Epithelial cell of proximal tubule (primary cell): ENCODE results near the gene CDC37. TPM values are rescaled to one million over a fixed set of nuclear protein-coding genes. Genes with fewer than 3 reads are reported as not detected.

ENCODE experiments used
- DNase-seq: peaks from one replicate; pipeline ENCODE4 v3.0.0-alpha.2; 2011; ENCODE audit warnings: low read depth
- H3K4me3 ChIP-seq: 2 replicates; pipeline ENCODE4 v1.5.1; 2011; ENCODE audit warnings: low read depth, mild to moderate bottlenecking, low read length
- CTCF ChIP-seq: conservative IDR thresholded peaks from 2 replicates; pipeline ENCODE4 v1.5.1; 2012; ENCODE audit warnings: low read depth, mild to moderate bottlenecking, low read length
- total RNA-seq: library from RNA; depleted of rRNA; stranded (reverse); fragments of >200 nt; gene quantifications from 2 replicates; pipeline ENCODE4 v1.2.3, GENCODE V29; 2015

The CDC37 gene
- total RNA-seq, 1 donor from 2014 or later: 155 TPM

DNA sequence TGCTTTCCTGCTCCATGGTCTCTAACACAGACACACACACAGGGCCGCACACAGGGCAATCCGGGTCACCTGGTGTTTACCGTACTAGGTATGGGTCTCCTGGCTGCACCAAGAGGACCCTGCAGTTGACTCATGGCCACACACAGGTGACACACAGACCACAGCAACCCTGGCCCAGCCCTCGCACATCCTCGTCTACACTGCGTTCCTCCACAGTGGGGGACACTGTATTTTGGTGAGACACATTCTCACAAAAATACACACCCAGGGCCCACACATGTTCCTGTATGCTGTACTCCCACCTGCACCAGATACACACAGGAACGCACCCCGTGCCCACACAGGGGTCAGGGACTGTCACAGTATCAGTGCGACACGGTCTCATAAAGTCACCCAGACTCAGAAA, 29.8 kb upstream of the CDC37 start:
- TF ChIP-seq CTCF: no peak
- DNase-seq: no peak
- H3K4me3 ChIP-seq: no peak overlapping the region

DNA sequence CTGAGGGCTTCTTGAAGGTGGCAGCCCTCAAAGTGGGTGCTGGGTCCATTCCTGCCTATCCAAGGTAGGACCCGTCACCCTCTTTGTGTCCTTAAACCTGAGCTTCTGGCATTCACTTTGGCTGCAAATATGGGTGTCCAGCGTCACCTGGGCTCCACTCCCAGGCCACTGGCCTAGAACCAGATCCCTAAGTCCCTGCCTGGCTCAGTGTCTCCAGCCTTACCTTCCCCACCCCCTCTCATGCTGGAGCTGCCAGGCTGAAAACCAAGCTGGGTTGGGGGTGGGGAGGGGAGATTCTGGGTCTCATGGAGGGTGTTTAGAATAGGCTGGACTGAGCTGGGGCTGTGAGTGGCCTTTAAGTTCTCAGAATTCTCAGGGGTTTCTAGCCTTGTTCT, 29.4 kb upstream of the CDC37 start:
- no peak for TF ChIP-seq CTCF
- peak overlapping the region; percentile 51 for H3K4me3 ChIP-seq
- no peak for DNase-seq

DNA sequence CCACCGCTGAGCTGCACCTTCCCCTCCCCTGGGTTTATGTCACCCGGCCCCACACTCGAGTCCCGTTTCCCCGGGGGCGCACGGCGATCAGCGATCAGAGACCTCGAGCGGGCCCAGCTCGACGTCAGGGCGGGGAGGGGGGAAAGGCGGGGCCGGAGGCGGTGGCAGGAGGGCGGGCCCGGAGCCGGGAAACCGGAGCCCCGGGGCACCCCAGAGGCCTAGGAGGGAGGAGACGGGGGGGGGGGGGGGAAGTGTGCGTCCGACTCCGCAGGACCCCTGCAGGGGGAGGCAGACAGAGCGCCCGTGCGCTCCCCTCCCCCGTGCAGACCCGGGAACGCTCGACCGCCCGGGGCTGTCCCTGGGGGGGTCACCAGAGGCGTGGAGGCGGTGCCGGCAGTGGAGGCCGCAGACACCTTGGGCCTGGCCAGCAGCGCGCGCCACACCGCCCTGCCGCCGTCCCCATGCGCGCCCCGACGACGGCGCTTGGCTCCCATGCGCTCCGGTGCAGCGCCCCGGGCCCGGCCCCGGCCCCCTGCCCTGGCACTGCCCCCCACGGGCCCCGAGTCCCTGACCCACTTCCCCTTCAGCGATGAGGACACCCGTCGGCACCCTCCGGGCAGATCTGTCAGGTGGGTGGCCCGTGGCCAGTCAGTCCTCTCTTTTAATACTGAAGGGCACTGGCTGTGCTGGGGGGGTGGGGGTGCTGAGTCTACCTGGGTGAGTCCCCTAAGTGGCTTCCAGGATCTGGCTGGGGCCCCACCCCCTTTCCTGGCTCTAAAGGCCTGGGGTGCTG, 28.8 kb upstream of the CDC37 start:
- DNase-seq: no peak
- H3K4me3 ChIP-seq: peak overlapping the region; percentile 51
- no peak for TF ChIP-seq CTCF

GRCh38 chr19:10431254-10431942, 28.1 kb upstream of the CDC37 start:
- H3K4me3 ChIP-seq: peak overlapping the region; percentile 51
- no peak for TF ChIP-seq CTCF
- DNase-seq: no peak

DNA sequence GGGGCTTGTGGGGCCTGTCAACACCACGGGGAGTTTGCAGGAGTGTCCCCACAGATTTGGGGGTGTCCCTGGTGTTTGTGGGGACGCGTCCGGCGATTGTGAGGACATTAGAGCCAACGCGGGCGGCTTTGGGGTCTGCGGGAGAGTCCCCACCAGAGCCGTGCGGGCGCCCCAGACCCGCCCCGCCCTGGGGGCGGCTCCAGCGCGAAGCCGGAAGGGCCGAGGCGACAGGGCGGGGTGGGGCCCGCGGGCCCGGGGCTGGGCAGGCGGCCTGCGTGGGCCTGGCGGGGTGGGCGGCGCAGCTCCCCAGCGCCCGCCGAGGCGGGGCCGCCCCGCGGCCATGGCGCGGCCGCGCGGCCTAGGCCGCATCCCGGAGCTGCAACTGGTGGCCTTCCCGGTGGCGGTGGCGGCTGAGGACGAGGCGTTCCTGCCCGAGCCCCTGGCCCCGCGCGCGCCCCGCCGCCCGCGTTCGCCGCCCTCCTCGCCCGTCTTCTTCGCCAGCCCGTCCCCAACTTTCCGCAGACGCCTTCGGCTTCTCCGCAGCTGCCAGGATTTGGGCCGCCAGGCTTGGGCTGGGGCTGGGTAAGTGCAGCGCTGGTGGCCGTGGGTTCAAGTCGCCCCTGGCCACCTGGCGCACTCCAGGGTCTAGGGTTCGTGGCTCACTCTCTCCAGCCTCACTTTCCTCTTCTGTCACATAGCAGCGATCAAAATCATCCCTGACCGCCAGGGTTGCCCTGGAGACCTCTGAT, 27.3 kb upstream of the CDC37 start:
- peak overlapping the region; percentile 51 for H3K4me3 ChIP-seq
- no peak for TF ChIP-seq CTCF
- no peak for DNase-seq

DNA sequence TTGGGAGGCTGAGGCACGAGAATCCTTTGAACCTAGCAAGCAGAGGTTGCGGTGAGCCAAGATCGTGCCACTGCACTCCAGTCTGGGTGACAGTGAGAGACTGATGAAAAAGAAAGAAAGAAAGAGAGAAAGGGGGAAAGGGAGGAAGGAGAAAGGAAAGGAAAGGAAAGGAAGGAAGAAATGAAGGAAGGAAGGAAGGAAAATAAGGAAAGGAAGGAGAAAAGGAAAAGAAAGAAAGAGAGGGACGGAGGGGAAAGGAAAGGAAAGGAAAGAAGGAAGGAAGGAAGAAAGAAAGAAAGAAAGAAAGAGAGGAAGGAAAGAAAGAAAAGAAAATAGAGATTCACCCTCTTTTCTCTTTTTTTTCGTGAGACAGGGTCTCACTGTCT, 25.6 kb upstream of the CDC37 start:
- DNase-seq: no peak
- H3K4me3 ChIP-seq: no peak overlapping the region
- no peak for TF ChIP-seq CTCF
